Body of pancreas (tissue), 4 donors: Measurements from ENCODE around the gene HAAO.

Experiments
- CTCF ChIP-seq, 7 experiments: fragments of 450-650 bp in 4 of 7; fragments of 200-600 bp in 3 of 7; sonication (generic) in 3 of 7; IDR thresholded peaks; one replicate each; pipeline ENCODE4 v1.5.1; 2016 to 2019; ENCODE audit warnings: antibody characterized with exemption in 7 of 7
- POLR2A ChIP-seq, 3 donors: fragments of 450-650 bp; IDR thresholded peaks; one replicate each; pipeline ENCODE4 v1.6.1; 2016; ENCODE audit warnings: antibody characterized with exemption in 3 of 3, mild to moderate bottlenecking in 2 of 3

GRCh38 chr2:42797281-42797680 lies 4.9 kb upstream of the HAAO start:
- TF ChIP-seq CTCF (IDR thresholded peaks at IDR 0.05) (no peak), POLR2A (IDR thresholded peaks at IDR 0.05) (no peak)
